Testis (tissue), 3 donors: ENCODE measurements around the gene MAGI1. TPM values are rescaled to one million over a fixed set of nuclear protein-coding genes. Genes with fewer than 3 reads are reported as not detected.
A peak's percentile ranks its signal among the peaks of the same experiment; 100 is the strongest.

Experiments
- DNase-seq: peaks from one replicate; pipeline ENCODE4 v3.0.0-alpha.2; 2019
- H3K27ac ChIP-seq, 2 donors: fragments of 200-600 bp; sonication (generic); one replicate each; pipeline ENCODE4 v1.5.1; 2019
- H3K27me3 ChIP-seq: fragments of 200-600 bp; sonication (generic); one replicate; pipeline ENCODE4 v1.5.1; 2019
- H3K36me3 ChIP-seq: fragments of 200-600 bp; sonication (generic); one replicate; pipeline ENCODE4 v1.5.1; 2017; ENCODE audit warnings: low read depth; ENCODE audit errors: missing control alignments
- H3K4me1 ChIP-seq: fragments of 200-600 bp; sonication (generic); one replicate; pipeline ENCODE4 v1.5.1; 2019
- H3K4me3 ChIP-seq, 2 donors: fragments of 200-600 bp; sonication (generic); one replicate each; pipeline ENCODE4 v1.5.1; 2017 to 2019
- H3K9me3 ChIP-seq: fragments of 200-600 bp; sonication (generic); one replicate; pipeline ENCODE4 v1.5.1; 2017
- CTCF ChIP-seq, 3 experiments: fragments of 450-650 bp in 2 of 3; fragments of 200-600 bp in 1 of 3; sonication (generic) in 1 of 3; IDR thresholded peaks; one replicate each; pipeline ENCODE4 v1.5.1; 2016 to 2019; ENCODE audit warnings: antibody characterized with exemption in 3 of 3, mild to moderate bottlenecking in 2 of 3, moderate library complexity in 1 of 3
- POLR2A ChIP-seq: fragments of 450-650 bp; IDR thresholded peaks from one replicate; pipeline ENCODE4 v1.6.1; 2017; ENCODE audit warnings: antibody characterized with exemption, mild to moderate bottlenecking, moderate library complexity
- WGBS, 2 donors: methylation state at CpG; one replicate each; pipeline ENCODE4 v1.1.5; 2018; 5-methylcytosine and 5-hydroxymethylcytosine counted together
- intact Hi-C: fragments of 100-400 bp; cut with DNase I; formaldehyde crosslinking; loops from one replicate; pipeline ENCODE4 v1.15.1; 2023; ENCODE audit warnings: low total_unique reads
- polyA plus RNA-seq: library from polyadenylated mRNA; stranded (reverse); fragments of 350-450 nt; fragmentation: Illumina TruSeq; extraction: RNeasy Lipid Tissue Mini Kit (QIAGEN cat#74804); gene quantifications from one replicate; pipeline ENCODE4 v1.2.3, GENCODE V29; 2014; ENCODE audit warnings: low read depth, low replicate concordance; ENCODE audit not compliant: insufficient read depth
- total RNA-seq, 2 donors: library from RNA; depleted of rRNA; stranded (reverse); fragments of >200 nt; gene quantifications; one replicate each; pipeline ENCODE4 v1.2.3, GENCODE V29; 2016

MAGI1 gene
- total and polyA plus RNA-seq, 3 donors from 2014 or later: 55.4 to 60.4 (median 56.1) TPM

GRCh38 chr3:65672871-65673815, 365.6 kb downstream of the MAGI1 start:
- H3K4me1 ChIP-seq: no peaks in the 10 kb centered on the region
- peak; percentile 70 for DNase-seq
- 68 to 79% methylated on average over 11 of the region's 11 CpGs for WGBS, 2 donors
- H3K27me3 ChIP-seq: no peaks in the 10 kb centered on the region
- H3K36me3 ChIP-seq: no peaks in the 10 kb centered on the region
- H3K27ac ChIP-seq: no peak overlapping the region
- intact Hi-C loops: no loop called here
- no peak for TF ChIP-seq POLR2A
- TF ChIP-seq CTCF (IDR thresholded peaks at IDR 0.05): peak; percentile 17 to 72 (median 40)
- no peaks in the 10 kb centered on the region for H3K9me3 ChIP-seq
- H3K4me3 ChIP-seq: no peak overlapping the region

- Histone ChIP-seq H3K27me3 (no peaks in the 10 kb centered on the region), H3K4me3 (no peak overlapping the region), H3K9me3 (no peaks in the 10 kb centered on the region), H3K4me1 (no peaks in the 10 kb centered on the region), H3K36me3 (no peaks in the 10 kb centered on the region), H3K27ac (no peak overlapping the region)
- intact Hi-C loops: no loop called here
- 93 to 97% methylated on average over 1 of the region's 1 CpG for WGBS, 2 donors
- TF ChIP-seq CTCF (IDR thresholded peaks at IDR 0.05) (no peak), POLR2A (no peak)
- no peak for DNase-seq
Observed at GRCh38 chr3:65672061-65672460, 366.7 kb downstream of the MAGI1 start.

- 71 to 95% methylated on average over 3 of the region's 3 CpGs for WGBS, 2 donors
- TF ChIP-seq CTCF (IDR thresholded peaks at IDR 0.05) (no peak), POLR2A (no peak)
- Histone ChIP-seq H3K36me3 (no peaks in the 10 kb centered on the region), H3K27ac (no peak overlapping the region), H3K4me1 (no peaks in the 10 kb centered on the region), H3K4me3 (no peak overlapping the region), H3K27me3 (no peaks in the 10 kb centered on the region), H3K9me3 (no peaks in the 10 kb centered on the region)
- intact Hi-C loops: no loop called here
- DNase-seq: no peak
Observed at GRCh38 chr3:65671004-65671403, 367.7 kb downstream of the MAGI1 start.

- Histone ChIP-seq H3K9me3 (no peaks in the 10 kb centered on the region), H3K4me1 (no peaks in the 10 kb centered on the region), H3K36me3 (no peaks in the 10 kb centered on the region), H3K27ac (no peak overlapping the region), H3K4me3 (no peak overlapping the region), H3K27me3 (no peaks in the 10 kb centered on the region)
- intact Hi-C loops: no loop called here
- 82% methylated on average over 5 of the region's 5 CpGs for WGBS, 2 donors
- DNase-seq: no peak
- no peak for TF ChIP-seq POLR2A
- TF ChIP-seq CTCF (IDR thresholded peaks at IDR 0.05): no peak
Observed at GRCh38 chr3:65669163-65669875, 369.4 kb downstream of the MAGI1 start.
